Spleen (tissue), 7 donors: ENCODE data around the gene CFAP77.

Source experiments
- CTCF ChIP-seq, 11 experiments: fragments of 200-600 bp in 7 of 11; fragments of 450-650 bp in 4 of 11; sonication (generic) in 4 of 11; IDR thresholded peaks in 8 of 11; conservative IDR thresholded peaks in 3 of 11; 1 replicate in 7 of 11; 2 replicates in 4 of 11; pipeline versions ENCODE4 v1.4.0 to v1.8.0; 2016 to 2021; ENCODE audit warnings: antibody characterized with exemption in 11 of 11, inconsistent platforms in 4 of 11, mild to moderate bottlenecking in 1 of 11
- POLR2A ChIP-seq, 3 donors: fragments of 450-650 bp; IDR thresholded peaks; one replicate each; pipeline ENCODE4 v1.5.1; 2017; ENCODE audit warnings: antibody characterized with exemption in 3 of 3, mild to moderate bottlenecking in 1 of 3
- POLR2AphosphoS5 ChIP-seq, 3 donors: sonication (generic); formaldehyde crosslinking; IDR thresholded peaks; one replicate each; pipeline ENCODE4 v1.5.1; 2017; ENCODE audit warnings: antibody characterized with exemption in 3 of 3
- donor health status: DM: no; HTN: no; CAD: no; lungs with moderate emphysema.
- donor health status: DM: no; HTN: no; CAD: no.
- donor health status: DM: no; HTN: no; CAD: no.

DNA sequence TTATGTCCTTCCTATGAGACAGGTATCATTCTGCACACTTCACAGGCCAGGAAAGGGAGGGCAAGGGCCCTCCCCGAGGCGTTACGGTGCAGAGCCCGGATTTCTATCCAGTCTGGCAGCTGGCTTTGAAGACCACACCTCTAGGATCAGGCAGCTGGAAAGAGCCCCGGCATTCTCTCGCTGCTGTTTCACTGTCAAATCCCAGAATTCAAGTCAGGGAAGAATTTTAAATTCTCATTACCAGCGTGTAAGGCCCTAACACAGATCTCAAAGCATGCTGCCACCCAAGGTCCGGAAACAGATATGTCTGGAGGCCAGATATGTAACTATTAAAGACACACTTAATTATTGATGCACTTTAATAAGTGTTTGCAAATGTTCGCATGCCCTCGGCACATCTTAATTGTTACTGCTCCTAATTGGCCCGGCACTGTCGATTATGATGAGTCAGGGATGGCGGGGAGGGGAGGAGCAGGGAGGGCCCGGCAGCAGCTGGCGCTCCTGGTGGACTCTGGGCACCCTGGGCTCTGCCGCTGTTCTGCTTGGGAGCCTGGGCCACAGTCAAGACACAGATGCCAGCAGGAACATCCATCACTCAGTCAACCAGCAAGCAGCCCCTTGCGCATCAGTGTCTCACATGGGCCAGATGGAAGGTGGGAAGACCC is 96.1 kb downstream of the CFAP77 start:
- TF ChIP-seq POLR2A (IDR thresholded peaks at IDR 0.05) (no peak), CTCF (IDR thresholded peaks at IDR 0.05 in 8 of 11, conservative IDR thresholded peaks at IDR 0.05 in 3 of 11) (no peak), POLR2AphosphoS5 (IDR thresholded peaks at IDR 0.05) (no peak)
